Inflammatory macrophage treated with lipopolysaccharide for 4 hours (primary cell): ENCODE measurements around the gene TCP11X1.
"Not testable (repeated sequence)": the region's sequence is repeated elsewhere in the genome, so short reads cannot be mapped to it uniquely, and the experiment has no call there.

Experiments used
- DNase-seq: peaks from one replicate; pipeline ENCODE4 v3.0.0-alpha.2; 2020

The TCP11X1 gene

GRCh38 chrX:102214986-102215385 is at the start of gene TCP11X1:
TCP11X1 (plus strand) TSS chrX:102215301.
- not testable (repeated sequence) for DNase-seq

DNA sequence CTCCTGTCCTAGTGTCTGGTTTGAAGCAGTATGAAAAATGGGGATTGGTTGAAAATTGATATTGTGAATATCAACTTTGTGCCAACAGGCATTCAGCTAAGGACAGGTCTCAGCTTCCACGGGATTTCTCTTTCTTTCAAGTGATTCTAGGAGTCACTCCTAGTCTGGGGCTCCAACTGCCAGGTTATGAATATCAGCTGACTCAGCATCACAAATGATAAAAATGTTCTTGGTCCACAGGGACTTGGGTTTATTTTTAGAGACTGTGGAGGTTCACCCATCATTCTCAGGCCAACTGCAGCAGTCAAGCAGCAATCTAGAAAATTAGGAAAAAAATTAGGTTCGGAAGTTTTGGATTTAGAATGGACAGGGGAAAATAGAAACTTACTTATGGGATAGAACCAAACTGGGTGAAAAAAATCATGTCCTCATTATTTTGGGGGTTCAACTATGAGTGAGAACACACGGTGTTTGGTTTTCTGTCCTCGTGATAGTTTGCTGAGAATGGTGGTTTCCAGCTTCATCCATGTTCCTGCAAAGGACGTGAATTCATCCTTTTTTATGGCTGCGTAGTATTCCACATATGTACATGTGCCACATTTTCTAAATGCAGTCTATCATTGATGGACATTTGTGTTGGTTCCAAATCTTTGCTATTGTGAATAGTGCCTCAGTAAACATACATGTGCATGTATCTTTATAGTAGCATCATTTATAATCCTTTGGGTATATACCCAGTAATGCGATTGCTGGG is 29.0 kb upstream of the TCP11X1 start:
- DNase-seq, result no peak

GRCh38 chrX:102207940-102208339 is 7.2 kb upstream of the TCP11X1 start:
- DNase-seq, result not testable (repeated sequence)

DNA sequence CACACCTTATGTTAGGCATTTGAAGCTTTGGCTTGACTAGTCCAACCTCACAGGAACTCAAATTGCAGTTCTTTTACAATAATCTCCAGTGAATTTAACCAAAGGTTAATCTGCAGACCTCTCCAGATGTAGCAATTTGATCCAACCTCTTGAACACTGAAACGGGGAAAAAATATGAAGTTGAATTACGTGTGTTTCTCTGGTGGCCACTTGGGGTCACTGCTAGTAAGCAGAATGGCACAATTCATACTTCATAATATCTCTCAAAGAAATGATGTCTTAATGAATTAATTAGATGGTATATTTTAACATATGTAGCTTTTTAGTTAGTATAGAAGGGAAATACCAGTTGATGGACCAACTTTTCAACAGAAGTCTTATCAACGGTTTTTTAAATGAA is 1.4 kb downstream of the TCP11X1 start:
- DNase-seq, result not testable (repeated sequence)

DNA sequence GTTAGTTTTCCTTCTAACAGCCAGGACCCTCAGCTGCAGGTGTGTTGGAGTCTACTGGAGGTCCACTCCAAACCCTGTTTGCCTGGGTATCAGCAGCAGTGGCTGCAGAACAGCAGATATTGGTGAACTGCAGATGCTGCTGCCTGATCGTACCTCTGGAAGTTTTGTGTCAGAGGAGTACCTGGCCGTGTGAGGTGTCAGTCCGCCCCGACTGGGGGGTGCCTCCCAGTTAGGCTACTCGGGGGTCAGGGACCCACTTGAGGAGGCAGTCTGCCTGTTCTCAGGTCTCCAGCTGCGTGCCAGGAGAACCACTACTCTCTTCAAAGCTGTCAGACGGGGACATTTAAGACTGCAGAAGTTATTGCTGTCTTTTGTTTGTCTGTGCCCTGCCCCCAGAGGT is 20.6 kb downstream of the TCP11X1 start:
- not testable (repeated sequence) for DNase-seq

GRCh38 chrX:102240265-102240664 is 25.2 kb downstream of the TCP11X1 start:
- DNase-seq, result not testable (repeated sequence)

GRCh38 chrX:102246893-102247292 is 31.8 kb downstream of the TCP11X1 start, which contains the start of gene NXF2:
NXF2 (plus strand) TSS chrX:102247167; CDS start chrX:102307079, 59,912 bp downstream.
- DNase-seq, result not testable (repeated sequence)

GRCh38 chrX:102272231-102272630 is 57.1 kb downstream of the TCP11X1 start:
- not testable (repeated sequence) for DNase-seq
